Ramos (cell line): ENCODE results near the gene AK9.
"Not testable (repeated sequence)": the region's sequence is repeated elsewhere in the genome, so short reads cannot be mapped to it uniquely, and the experiment has no call there.

ENCODE experiments used
- in situ Hi-C: fragments of 300-500 bp; cut with MboI; formaldehyde crosslinking; loops from one replicate; pipeline ENCODE4 v1.14.3; 2022; ENCODE audit warnings: low sequenced_read_pairs; ENCODE audit not compliant: unreplicated experiment

Gene AK9

DNA sequence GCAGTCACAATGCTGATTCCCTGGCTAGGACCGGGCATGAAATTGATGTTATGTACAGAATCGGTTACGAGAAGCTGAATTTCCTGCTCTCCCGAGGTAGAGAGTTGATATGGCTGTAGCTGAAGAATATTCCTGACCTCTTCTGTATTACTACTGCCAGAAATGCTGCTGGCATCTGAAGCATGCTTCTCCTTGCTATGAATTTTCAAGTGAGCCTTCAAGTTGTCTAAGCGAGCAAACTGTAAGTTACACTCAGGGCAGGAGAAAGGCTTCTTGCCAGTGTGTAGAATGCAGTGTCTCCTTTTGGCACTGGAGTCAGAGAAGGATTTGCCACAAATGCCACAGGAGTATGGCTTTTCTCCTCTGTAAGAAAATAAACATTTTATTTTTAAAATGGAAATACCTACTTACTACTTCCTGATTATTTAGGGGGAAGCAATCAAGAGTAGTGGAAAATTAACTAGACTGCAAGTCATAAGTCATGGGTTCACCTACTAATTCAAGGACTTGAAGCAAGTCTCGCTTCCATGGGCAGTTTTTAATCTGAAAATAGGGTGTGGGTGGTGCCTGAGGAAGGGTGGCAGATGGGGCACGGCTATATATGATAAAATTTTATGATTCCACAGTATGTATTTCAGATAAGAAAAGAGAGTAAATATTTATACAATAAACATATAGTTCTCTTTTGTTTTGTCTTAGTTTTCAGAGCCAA is 224.6 kb downstream of the AK9 start:
- in situ Hi-C loops, result no loop called here

DNA sequence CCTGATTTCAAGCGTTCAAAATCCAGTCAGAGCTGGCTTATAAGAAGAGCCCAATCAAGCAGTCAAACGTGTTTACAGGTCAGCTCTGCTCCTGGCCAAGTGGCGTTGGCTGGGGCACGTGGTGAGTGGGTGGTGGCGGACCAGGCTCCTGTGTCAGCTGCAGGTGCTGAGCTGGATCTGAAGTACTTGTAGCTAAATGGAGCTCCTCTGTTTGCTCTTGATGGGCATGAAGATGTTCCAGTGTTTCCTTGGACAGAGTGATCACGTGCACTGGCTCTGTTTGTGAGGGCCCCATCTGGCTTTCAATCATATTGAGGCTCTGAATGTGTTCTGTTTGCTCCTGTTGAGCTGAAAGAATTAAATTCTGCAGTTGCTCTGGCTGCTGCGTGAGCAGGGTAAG is 225.2 kb downstream of the AK9 start:
- in situ Hi-C loops, result no loop called here

GRCh38 chr6:109461733-109462526 is 229.1 kb downstream of the AK9 start:
- in situ Hi-C loops, result no loop called here

DNA sequence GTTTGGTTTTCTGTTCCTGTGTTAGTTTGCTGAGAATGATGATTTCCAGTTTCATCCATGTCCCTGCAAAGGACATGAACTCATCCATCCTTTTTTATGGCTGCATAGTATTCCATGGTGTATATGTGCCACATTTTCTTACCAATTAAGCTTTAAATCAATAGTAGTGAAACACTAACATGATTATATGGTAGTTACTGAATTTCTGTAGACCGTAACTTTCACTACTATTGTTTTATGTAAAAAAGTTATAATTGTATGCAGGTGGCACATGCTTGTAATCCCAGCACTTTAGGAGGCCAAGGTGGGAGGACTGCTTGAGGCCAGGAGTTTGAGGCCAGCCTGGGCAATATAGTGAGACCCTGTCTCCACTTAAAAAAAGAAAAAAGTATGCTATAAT is 229.8 kb downstream of the AK9 start:
- in situ Hi-C loops, result not testable (repeated sequence)

DNA sequence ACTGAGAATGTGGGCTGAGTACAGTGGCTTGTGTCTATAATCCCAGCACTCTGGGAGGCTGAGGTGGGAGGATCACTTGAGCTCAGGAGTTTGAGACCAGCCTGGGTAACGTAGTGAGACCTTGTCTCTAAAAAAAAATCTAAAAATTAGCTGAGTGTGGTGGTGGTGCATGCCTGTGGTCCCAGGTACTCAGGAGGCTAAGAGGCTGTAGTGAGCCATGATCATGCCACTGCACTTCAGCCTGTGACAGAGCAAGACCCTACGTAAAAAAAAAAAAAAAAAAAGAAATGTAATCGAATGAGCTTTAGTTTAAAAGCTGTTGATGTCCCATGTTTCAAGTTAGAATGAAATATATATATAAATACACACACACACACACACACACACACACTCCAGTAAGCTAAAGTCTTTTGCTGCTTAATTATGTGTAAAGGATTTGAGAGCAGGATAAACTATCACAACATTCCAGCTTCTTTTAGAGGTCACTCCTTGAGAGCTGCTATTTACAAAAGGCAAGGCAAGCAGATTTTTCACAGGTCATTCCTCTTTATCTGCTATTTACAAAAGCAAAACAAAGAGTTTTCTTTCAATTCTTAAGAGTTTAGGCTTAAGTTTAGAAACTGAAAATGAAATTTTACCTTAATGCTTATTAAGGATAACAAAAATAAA is 230.7 kb downstream of the AK9 start:
- in situ Hi-C loops, result no loop called here

GRCh38 chr6:109458774-109459531 is 232.0 kb downstream of the AK9 start:
- in situ Hi-C loops, result no loop called here

GRCh38 chr6:109457562-109457996 is 233.4 kb downstream of the AK9 start:
- in situ Hi-C loops, result no loop called here

- in situ Hi-C loops, result no loop called here
These were observed 234.1 kb downstream of the AK9 start for GRCh38 chr6:109456710-109457561.

GRCh38 chr6:109456111-109456583 is 234.9 kb downstream of the AK9 start:
- in situ Hi-C loops, result no loop called here

DNA sequence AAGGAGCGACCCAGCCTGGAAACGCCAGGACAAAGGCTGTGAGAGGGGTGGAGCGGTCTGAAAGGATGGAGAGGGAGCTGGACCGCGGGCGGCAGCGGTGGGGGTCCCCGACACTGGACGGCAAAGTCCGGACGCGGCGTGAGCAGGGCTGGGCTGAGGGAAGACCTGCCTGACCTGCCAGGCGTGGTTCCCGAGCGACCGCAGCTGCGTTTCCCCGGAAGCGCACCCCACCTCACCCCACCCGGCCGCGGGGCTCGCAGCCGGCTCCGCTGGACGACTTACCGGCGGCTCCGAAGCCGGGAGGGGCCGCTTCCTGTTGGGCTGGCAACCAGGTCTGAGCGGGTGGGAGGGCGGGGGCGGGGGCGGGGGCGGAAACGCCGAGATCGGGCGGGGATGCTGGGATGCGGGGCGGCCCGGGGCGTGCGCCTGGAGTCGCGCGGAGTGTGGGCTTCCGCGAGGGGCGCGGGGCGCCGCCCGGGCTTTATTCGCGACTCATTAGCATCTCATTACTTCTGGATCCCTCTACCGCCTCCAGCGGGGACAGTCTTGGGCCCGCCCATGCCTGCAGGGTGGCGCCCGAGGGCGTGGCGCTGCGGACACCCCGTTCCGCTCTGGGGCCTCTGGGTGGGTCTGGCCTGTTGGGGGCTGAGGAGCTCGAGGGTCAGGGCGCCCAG is 235.4 kb downstream of the AK9 start, which contains the start of gene MICAL1:
MICAL1 (minus strand) TSS at position 336 of the 674 bp plus-strand sequence. CDS start 1,576 bp downstream, outside the sequence.
- in situ Hi-C loops, result no loop called here

GRCh38 chr6:109454496-109455436 is 236.2 kb downstream of the AK9 start:
- in situ Hi-C loops, result no loop called here

DNA sequence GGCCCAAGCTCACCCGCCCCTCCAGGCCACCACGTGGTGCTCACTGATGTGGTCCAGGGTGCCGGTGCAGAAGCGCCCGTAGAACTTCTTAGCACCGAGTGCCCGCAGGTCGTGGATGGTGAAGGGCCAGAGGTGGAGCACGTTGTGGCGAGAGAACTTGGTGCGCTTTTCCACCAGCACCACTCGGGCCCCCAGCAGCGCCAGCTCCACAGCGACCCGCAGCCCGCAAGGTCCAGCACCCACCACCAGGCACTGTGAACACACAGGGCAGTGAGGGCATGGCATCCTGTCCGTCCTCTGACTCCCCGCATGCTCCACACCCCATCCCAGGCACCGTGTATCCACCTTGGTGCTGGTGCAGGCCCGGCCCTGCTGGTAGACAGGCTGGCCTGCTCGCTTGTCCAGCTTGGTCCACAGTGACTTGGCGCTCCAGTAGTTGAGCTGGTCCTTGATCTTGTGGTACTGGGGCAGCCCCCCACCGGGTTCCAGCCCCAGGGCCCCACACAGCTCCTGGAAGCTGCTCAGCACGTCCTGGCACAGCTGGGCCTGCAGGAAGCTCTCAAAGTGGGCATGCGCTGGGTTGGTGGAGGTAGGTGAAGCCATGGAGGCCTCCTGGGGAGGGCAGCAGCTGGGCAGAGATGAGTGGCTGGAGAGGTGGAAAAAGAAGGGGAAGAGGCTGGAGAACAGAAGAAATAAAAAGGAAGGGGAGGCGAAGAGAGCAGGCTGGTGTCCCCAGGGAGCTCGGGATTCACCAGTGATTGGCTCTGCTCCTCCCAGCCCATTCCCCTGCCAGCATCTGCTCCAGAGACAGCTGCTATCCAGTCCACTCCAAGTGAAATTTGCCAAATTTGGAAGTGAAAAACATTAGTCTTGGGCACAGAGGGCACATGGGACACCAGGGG is 237.2 kb downstream of the AK9 start:
- in situ Hi-C loops, result no loop called here

DNA sequence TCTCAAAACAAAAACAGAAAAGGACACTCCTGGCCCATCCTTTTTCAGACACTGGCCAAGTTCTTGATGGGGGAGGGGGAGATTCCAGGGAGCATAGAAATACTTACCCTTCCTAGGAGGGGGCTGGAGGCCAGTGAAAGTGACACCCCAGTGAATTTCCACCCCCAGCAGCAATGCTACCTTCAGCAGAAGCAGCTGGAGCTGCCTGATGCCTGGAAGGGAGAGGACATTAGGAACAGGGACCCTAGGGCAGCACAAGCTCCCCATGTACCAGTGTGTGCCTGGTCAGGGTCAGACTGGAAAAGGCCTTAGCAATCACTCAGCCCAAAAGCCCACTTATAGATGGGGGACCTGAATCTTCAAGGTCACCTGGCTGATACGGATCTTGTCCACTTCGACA is 237.8 kb downstream of the AK9 start:
- in situ Hi-C loops, result no loop called here

DNA sequence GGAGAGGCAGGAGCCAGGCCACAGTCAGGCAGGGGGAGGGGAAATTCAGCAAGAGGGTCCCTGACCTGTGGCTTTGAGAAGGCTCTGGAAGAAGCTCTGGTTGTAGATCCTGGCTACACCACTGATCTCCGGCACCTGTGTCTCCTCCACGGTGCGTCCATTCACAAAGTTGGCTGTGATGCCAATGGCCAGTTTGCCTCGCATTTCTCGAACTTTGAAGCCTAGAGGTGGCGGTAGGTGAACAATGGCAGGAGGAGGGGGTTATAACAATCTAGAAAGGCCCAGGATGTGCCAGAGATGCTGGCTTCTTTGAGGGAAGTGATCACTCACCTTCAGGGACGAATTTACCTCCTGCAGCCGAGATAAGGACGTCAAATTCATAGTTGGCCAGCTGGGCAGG is 238.8 kb downstream of the AK9 start:
- in situ Hi-C loops, result no loop called here

GRCh38 chr6:109451376-109451775 is 239.6 kb downstream of the AK9 start:
- in situ Hi-C loops, result no loop called here

- in situ Hi-C loops, result no loop called here
These were observed 240.2 kb downstream of the AK9 start for GRCh38 chr6:109450801-109451200.
